ENCODE data around the gene SLC35A5.

Gene SLC35A5

GRCh38 chr3:112579697-112580096 is 17.9 kb downstream of the SLC35A5 start:
- TF ChIP-seq CTCF (conservative IDR thresholded peaks at IDR 0.05) = no peak
- TF ChIP-seq ZFX (IDR thresholded peaks at IDR 0.05) = no peak
- no peak overlapping the region for H3K27ac ChIP-seq

DNA sequence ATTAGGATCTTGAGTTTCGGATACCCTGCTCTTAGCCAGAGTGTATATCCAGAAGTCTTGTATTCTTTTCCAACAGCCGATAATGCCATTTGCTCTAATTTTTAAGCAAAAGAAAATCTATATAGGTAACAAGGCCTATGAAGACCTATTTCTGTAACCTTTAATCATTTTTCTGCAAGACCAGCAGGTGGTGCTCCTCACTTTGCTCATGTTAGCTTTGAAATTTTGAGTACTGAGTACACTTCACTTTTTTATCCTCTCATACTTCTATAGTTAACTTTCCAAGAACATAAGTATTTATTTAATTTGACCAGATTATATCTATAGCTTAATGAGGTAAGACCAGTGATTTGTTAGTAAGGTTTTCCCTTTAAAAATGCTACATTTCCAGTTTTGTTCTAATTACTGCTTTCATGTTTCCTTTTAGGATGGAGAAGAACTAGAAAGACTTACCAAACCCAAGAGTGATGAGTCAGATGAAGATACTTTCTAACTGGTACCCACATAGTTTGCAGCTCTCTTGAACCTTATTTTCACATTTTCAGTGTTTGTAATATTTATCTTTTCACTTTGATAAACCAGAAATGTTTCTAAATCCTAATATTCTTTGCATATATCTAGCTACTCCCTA is 20.5 kb downstream of the SLC35A5 start:
- TF ChIP-seq CTCF (conservative IDR thresholded peaks at IDR 0.05) (peak; percentile 73), ZFX (IDR thresholded peaks at IDR 0.05) (no peak)
- H3K27ac ChIP-seq = no peak overlapping the region

- no peak overlapping the region for H3K27ac ChIP-seq
- no peak for TF ChIP-seq ZFX (IDR thresholded peaks at IDR 0.05)
- no peak for TF ChIP-seq CTCF (conservative IDR thresholded peaks at IDR 0.05)
These were observed 21.3 kb downstream of the SLC35A5 start for GRCh38 chr3:112583105-112583504.

DNA sequence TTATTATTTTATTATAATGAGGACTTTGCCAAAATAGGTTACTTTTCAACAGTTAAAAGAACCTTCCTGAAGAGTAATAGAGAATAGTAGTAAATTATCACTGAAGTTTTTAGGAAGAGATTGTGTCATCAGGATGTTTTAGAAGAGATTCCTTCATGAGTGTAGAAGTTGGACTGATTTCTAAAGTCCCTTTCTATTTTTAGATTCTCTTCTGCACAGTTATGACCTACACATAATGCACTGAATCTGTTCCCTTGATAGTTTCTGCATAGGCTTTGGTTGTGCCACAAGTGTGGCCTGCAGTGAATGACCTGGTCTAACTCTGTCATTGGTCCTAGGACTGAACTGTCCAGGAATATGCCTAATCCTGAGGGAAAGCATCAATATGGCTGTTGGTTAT is 23.9 kb downstream of the SLC35A5 start:
- H3K27ac ChIP-seq = no peak overlapping the region

GRCh38 chr3:112587336-112587735 is 25.5 kb downstream of the SLC35A5 start:
- no peak overlapping the region for H3K27ac ChIP-seq
- TF ChIP-seq CTCF (conservative IDR thresholded peaks at IDR 0.05) = no peak
- no peak for TF ChIP-seq ZFX (IDR thresholded peaks at IDR 0.05)

More for the DNA sequence above, 23.9 kb downstream of the SLC35A5 start:
- TF ChIP-seq CTCF (conservative IDR thresholded peaks at IDR 0.05) (no peak), ZFX (IDR thresholded peaks at IDR 0.05) (no peak)

DNA sequence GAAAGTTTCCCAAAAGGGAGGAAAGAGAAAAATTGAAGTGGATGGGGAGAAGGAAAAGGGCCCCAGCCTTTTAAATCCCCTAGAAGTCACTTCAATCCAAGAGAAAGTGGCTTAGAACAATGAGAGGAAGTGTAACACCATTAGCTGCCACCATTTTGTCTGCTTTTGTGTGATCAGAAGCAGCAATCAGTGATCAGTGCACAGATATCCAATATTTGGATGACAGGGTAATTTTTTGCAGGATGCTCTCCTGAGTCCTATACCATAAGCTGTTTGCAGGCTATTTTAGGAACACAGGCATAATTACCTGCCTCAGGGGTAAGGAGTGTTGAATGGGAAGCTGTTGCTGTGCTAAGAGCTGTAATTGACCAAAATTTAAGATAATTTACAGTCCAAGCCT is 31.4 kb downstream of the SLC35A5 start:
- TF ChIP-seq CTCF (conservative IDR thresholded peaks at IDR 0.05) (no peak), ZFX (IDR thresholded peaks at IDR 0.05) (no peak)
- no peak overlapping the region for H3K27ac ChIP-seq

- TF ChIP-seq ZFX (IDR thresholded peaks at IDR 0.05) (no peak), CTCF (conservative IDR thresholded peaks at IDR 0.05) (no peak)
These were observed 33.0 kb downstream of the SLC35A5 start for GRCh38 chr3:112594856-112595255.

More at GRCh38 chr3:112594856-112595255, 33.0 kb downstream of the SLC35A5 start:
- no peak overlapping the region for H3K27ac ChIP-seq

Data from C4-2B (cell line).